ENCODE results near the gene ZNF490.
"Not testable (repeated sequence)": the region's sequence is repeated elsewhere in the genome, so short reads cannot be mapped to it uniquely, and the experiment has no call there.

The ZNF490 gene

GRCh38 chr19:12610540-12611360, at the start of gene ZNF490, which contains the start of gene ZNF791:
Gene ZNF490 (minus strand): TSS chr19:12610813. CDS start chr19:12610680, 133 bp downstream.
Gene ZNF791 (plus strand): TSS chr19:12610920. CDS start chr19:12611080, 160 bp downstream.
- DNase-seq, result peak; percentile 98

DNA sequence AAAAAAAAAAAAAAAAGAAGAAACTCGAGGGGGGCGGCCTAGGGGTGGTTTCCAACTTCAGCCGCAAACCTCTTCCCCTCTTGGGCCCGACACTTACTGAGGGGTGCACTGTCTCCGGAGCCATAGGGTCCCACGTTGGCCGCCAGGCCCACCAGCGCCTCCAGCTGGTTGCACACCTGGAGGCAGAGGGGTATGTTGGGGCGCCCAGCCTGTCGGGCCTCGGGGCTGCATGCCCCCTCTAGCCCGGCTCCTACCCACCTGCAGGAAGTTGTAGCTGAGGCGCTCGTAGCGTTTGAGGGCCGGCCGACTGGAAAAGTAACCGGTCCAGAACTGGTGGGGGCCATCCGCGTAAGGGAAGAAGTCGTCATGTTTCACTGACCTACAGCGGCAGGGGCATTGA, 47.4 kb upstream of the ZNF490 start:
- DNase-seq, result no peak

DNA sequence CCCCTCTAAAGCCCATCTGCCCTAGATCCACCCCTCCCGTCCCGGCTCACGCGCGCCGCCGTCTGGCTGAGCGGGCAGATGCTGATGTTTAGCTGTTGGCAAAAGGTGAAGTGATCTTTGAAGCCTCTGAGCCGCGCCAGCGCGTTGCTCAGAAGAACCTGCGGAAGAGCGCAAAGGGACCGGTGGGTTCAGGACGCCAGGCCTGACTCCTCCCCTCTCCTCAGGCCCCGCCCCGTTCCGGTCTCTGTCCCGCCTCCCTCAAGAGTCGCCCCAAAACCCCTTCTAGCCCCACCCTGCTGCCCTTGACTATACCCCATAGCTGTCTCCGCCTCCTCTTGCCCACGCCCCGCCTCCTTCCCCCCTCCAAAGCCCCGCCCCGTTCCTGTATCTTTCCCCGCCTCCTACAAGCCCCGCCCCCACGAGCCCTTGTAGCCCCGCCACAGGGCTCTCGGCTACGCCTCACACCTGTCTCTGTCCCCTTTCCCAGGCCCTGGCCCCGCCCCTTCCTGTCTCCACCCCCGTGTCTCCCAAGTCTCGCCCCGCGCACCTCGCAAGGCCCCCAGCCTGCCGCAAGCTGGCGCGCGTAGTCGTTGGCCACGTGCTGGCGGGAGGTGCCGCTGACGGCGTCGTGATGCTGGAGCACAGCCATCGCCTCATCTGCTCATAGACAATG, 46.4 kb upstream of the ZNF490 start:
- no peak for DNase-seq

GRCh38 chr19:12655546-12655945, 44.9 kb upstream of the ZNF490 start:
- no peak for DNase-seq

DNA sequence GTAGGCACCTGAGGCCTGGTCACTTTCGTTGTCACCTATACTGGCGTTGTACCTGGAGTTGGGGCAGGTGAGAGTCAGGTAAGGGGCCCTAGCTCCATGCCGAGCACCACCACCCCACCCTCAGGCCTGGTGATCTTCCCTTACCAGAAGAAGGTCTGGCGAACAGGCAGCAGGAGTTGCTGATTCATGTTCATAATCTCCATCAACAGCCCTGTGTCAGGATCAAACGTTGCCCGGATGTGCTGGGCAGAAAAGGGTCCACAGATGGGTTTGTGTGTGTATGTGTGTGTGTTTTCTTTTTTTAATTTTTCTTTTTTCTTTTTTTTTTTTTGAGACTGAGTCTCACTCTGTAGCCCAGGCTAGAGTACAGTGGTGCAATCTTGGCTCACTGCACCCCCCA, 41.6 kb upstream of the ZNF490 start:
- no peak for DNase-seq

DNA sequence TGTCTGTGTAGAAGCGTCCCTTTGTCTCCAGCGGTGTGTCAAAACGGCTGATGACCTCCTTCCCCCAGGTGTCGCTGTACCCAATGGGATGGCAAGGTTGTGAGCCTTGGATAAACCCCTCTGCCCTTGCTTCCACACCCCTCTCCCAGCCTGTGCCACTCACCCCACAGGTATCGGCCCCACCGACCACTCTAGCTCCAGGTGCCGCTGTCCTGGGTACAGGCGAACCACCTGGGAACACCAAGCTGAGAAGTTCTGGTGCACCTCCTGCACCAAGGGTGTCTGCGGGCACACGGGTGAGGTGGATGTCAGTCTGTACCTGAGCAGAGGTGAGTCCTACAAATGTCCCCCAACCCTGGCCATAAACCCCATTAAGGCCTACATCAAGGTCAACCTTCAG, 39.3 kb upstream of the ZNF490 start:
- no peak for DNase-seq

DNA sequence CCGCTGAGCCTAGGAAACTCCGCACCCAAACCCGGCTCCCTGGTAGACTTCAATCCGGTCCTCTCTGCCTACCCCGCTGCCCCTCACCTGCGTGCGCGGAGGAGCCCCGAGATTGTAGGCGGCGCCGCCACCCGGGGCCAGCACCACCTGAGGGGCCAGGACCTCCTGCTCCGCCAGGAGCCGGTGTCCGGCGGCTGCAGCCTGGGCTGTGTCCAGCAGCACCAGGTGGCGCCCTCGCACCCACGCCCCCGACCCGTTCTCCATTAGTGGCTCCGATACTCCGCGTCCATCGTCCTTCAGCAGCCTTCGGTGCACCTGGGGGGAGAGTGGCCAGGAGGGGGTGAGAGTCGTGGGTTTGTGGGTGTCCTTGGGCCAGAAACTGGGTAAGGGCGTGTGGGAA, 37.5 kb upstream of the ZNF490 start:
- no peak for DNase-seq

GRCh38 chr19:12647490-12648071, 37.0 kb upstream of the ZNF490 start:
- DNase-seq, result peak; percentile 26

DNA sequence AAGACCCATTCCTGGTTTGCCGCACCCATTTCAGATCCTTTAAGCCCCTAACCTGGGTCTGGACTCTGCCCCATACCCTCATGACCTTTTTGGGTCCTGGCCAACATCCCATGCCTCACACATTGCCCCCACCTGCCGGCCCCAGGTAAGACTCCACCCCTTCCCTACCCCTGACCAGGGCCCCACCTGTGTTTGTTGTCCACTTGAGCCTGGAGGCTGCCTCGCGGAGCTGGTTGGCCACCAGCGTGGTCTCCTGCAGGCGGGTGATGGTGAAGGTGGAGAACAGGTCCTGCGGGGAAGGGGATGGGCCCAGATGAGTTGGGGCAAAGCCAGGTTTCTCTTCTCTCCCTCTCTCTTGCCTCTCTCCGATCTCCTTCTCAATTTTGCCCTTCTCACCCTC, 36.4 kb upstream of the ZNF490 start:
- no peak for DNase-seq

DNA sequence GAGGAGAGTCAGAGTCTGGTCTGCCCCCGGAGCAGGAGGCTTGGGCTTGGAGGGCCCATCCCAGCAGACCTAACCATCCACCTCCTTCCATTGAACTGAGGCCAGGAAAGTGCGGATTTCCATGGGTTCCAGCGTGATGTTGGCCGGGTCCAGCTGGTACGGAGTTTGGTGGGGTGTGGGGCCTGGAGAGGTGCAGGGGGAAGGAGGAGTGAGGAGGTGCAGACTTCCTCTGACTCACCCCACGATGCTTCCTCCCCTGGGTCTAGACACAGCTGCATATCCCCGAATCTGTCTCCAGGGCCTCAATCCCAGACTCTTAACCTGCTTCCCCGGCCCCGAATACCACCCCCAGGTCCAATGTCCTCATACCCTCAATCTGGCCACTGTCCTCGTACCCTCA, 35.9 kb upstream of the ZNF490 start:
- DNase-seq, result no peak

- not testable (repeated sequence) for DNase-seq
These were observed 33.1 kb upstream of the ZNF490 start for GRCh38 chr19:12643716-12644115.

DNA sequence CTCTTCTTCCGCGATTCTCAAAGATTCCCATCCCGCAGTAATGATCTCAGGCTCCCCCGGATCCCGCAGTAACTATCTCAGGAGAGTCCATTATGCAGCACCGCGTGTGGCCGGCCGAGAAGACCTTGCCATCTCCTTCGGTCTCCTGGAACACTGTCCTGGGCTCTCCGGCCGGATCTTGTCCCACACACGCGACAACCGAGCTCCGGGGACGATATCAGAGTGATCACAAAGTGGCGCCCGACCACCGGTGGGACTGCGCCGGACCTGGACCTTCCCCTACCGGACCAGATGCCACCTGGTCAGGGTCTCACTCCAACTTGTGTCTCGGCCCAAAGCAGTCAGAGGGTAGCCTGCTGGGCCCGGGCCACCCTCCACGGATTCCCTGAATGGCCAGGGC, 31.9 kb upstream of the ZNF490 start:
- DNase-seq, result no peak

DNA sequence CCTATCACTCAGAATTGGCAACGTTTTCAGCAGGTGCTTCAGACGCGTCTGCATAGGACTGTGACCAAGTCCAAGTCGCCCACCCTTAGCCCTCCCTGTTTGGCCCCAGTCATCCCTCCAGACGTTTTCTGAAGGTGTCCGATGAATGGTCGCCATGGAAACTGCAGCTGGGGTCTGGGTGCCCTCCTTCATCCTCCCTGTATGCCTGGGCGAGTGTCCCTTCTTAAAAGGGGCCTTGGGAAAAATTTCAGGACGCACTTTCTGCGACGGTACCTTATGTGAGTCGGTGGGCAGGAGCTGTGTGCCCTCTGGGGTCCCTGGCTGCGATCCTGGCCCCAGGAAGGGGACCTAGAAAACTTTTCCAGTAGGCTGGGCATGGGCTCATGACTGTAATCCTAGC, 30.8 kb upstream of the ZNF490 start:
- DNase-seq, result no peak

GRCh38 chr19:12639901-12640613, 29.4 kb upstream of the ZNF490 start:
- peak; percentile 64 for DNase-seq

GRCh38 chr19:12638611-12639182, 28.1 kb upstream of the ZNF490 start:
- DNase-seq, result no peak

- DNase-seq, result no peak
These were observed 26.0 kb upstream of the ZNF490 start for GRCh38 chr19:12636631-12637030.

GRCh38 chr19:12629215-12629614, 18.6 kb upstream of the ZNF490 start:
- no peak for DNase-seq

GRCh38 chr19:12628040-12629022, 17.7 kb upstream of the ZNF490 start:
- no peak for DNase-seq

DNA sequence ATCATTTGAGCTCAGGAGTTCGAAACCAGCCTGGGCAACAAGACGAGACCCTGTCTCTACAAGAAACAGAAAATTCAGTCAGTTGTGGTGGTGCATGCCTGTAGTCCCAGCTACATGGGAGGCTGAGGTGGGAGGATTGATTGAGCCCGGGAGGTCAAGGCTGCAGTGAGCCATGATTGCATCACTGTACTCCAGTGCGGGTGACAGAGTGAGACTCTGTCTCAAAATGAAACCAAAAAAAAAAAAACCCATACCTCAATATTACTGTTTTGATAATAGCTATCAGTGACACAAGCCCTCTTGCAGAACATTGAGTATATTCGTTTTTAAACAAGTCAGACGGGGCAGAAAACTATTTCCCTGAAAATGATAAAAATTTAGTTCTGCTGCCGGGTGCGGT, 16.3 kb upstream of the ZNF490 start:
- DNase-seq, result no peak

DNA sequence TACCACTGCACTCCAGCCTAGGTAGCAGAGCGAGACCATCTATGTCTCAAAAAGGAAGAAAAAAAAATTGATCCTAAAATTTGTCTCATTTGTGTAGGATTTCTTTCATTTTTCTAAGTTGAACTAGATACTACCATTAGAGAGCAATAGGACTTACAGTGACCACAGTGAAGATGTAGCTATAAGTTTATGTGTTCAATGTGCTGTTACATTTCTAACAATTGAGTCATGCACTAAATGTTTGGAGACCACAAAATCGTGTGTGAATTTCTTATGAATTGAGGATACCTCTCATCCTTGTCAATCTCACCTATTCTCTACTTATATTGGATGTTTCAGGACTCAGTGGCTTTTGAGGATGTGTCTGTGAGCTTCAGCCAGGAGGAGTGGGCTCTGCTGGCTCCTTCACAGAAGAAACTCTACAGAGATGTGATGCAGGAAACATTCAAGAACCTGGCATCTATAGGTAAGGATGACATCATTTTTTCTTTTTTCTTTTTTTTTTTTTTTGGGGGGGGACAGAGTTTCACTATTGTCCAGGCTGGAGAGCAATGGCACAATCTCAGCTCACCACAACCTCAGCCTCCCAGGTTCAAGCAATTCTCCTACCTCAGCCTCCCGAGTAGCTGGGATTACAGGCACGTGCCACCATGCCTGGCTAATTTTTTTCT, 12.9 kb upstream of the ZNF490 start:
- DNase-seq, result no peak
